BE2C (cell line): ENCODE results near the gene VPS41.

ENCODE experiments used
- DNase-seq: peaks from one replicate; pipeline ENCODE4 v3.0.0-alpha.2; 2020
- H3K27me3 ChIP-seq: fragments of 250-450 bp; sonication (Bioruptor Pico); 2 replicates; pipeline ENCODE4 v1.5.1; 2020; ENCODE audit warnings: mild to moderate bottlenecking
- H3K36me3 ChIP-seq: fragments of 250-450 bp; sonication (Bioruptor Pico); 2 replicates; pipeline ENCODE4 v1.5.1; 2020; ENCODE audit warnings: mild to moderate bottlenecking
- H3K4me1 ChIP-seq: fragments of 250-450 bp; sonication (Bioruptor Pico); 2 replicates; pipeline ENCODE4 v1.5.1; 2020
- H3K4me3 ChIP-seq: 2 replicates; pipeline ENCODE4 v1.5.1; 2011; ENCODE audit warnings: low read depth, low read length
- H3K9me3 ChIP-seq: fragments of 250-450 bp; sonication (Bioruptor Pico); 2 replicates; pipeline ENCODE4 v1.5.1; 2020
- TF ChIP-seq, protein P1 (sequence below): IDR thresholded peaks from 2 replicates; pipeline ENCODE4 v1.5.1; 2012; ENCODE audit warnings: mild to moderate bottlenecking, low read depth, low read length

The VPS41 gene

DNA sequence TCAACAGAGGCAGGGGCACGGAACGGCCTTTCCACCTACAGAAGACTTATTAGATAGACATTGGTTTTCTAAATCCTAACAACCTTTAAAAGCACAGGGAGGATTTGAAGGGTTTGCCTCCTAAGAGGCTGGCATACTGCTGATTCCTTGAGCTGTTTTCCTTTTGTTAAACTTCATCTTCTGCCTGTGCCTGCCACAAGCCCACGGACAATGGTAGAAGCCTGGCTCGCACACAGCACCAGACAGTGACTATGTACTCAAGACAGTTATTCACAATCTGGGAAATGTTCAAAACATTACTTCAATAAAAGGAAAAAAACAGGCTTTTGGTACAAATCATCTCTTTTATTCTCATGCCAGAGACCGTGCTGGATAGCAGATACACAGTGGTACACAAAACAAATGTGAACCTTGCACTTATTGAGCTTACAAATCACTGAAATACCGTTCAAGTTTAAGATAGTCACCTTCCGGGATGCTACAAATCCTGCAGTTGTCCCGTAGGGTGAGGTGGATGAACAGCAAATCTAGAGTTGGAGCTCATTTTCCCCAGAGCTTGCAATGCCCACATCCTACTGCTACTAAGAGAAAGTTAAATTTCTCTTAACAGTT is 63.9 kb downstream of the VPS41 start:
- DNase-seq, result no peak
- Histone ChIP-seq H3K9me3 (no peaks in the 10 kb centered on the region), H3K4me3 (no peak overlapping the region), H3K27me3 (no peaks in the 10 kb centered on the region), H3K4me1 (peaks cover 11% of the 10 kb centered on the region; the same call in 1 of the 2 replicates), H3K36me3 (no peaks in the 10 kb centered on the region)
- TF ChIP-seq, protein P1, sequence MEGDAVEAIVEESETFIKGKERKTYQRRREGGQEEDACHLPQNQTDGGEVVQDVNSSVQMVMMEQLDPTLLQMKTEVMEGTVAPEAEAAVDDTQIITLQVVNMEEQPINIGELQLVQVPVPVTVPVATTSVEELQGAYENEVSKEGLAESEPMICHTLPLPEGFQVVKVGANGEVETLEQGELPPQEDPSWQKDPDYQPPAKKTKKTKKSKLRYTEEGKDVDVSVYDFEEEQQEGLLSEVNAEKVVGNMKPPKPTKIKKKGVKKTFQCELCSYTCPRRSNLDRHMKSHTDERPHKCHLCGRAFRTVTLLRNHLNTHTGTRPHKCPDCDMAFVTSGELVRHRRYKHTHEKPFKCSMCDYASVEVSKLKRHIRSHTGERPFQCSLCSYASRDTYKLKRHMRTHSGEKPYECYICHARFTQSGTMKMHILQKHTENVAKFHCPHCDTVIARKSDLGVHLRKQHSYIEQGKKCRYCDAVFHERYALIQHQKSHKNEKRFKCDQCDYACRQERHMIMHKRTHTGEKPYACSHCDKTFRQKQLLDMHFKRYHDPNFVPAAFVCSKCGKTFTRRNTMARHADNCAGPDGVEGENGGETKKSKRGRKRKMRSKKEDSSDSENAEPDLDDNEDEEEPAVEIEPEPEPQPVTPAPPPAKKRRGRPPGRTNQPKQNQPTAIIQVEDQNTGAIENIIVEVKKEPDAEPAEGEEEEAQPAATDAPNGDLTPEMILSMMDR, result no peak

DNA sequence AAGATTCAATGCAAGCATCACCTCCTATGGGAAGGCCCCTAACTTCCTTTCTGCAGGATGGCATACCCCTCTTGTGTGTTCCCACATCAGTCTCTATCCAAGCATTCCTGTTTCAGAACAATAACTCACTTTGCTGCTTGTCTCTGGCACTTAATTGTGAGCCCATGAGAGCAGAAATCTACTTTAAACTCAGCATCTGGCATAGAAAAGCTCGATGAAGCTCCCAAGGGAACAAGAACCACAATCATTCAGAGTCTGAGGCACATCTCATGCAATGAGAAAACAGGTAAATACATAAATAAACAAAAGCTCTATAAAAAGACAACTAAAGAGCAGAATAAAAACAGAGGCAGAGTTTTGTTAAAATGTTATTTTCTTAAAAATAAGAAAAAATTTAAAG is 66.2 kb downstream of the VPS41 start:
- Histone ChIP-seq H3K4me1 (peaks cover 11% of the 10 kb centered on the region; the same call in 1 of the 2 replicates), H3K36me3 (no peaks in the 10 kb centered on the region), H3K27me3 (no peaks in the 10 kb centered on the region), H3K4me3 (peak overlapping the region; percentile 52), H3K9me3 (no peaks in the 10 kb centered on the region)
- peak; percentile 34 for DNase-seq
- TF ChIP-seq, protein P1, result no peak

DNA sequence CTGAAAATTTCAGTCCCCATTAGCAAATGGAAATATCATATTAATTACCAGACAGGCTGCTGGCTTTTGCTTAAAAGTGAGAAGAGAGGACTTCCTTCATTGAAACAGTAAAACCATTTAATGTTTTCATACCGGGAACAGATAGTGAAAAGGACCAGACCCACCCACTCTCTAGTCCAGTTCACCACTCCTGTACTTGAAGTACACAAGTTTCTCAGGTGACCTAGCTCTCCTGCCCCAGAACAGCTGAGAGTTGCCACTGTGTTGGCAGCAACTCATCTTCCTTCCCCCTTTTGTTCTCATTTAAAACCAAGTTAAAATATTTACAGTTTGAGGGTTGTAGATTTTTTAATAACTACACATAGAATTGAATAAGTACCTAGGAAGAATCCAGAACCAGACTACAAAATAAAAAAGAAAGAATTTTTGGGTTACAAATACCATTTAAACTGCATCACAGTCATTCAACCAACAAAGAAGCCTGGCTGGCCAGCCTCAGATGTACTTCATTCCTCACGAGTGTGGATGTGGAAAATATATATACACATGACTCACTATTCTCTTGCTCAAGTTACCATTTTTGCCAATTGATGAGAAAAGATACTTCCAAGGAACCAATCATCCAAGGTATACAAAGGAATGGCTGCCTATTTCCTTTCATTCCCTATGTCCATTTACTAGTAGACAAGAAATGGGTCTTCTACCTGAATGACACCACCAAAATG is 68.1 kb downstream of the VPS41 start:
- Histone ChIP-seq H3K27me3 (no peaks in the 10 kb centered on the region), H3K4me1 (peaks cover 11% of the 10 kb centered on the region; the same call in 1 of the 2 replicates), H3K4me3 (no peak overlapping the region), H3K9me3 (no peaks in the 10 kb centered on the region), H3K36me3 (no peaks in the 10 kb centered on the region; the same call in 1 of the 2 replicates)
- DNase-seq, result no peak
- TF ChIP-seq, protein P1, result no peak

DNA sequence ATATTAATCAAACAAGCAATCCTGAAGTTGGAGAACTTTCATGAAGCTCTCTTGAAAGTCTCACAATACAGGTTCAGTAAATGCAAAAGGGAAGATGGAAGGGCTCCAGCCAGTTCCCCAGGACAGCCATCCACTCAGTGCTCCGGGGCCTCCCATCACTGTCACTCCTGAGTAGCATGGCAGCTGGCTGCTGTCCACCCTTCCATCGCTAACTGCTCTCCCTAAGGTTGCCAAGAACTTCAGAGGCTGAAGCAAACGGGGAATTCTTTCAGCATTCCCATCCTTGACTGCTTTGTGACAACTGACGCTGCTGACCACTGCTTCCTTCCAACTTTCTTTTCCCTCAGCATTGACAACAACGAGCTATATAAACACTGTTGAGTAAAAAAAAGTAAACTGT is 69.1 kb downstream of the VPS41 start:
- no peak for DNase-seq
- no peak overlapping the region for H3K4me3 ChIP-seq
- no peaks in the 10 kb centered on the region; the same call in 1 of the 2 replicates for H3K36me3 ChIP-seq
- no peaks in the 10 kb centered on the region for H3K9me3 ChIP-seq
- peaks cover 11% of the 10 kb centered on the region; the same call in 1 of the 2 replicates for H3K4me1 ChIP-seq
- H3K27me3 ChIP-seq, result no peaks in the 10 kb centered on the region
- TF ChIP-seq, protein P1, result no peak

DNA sequence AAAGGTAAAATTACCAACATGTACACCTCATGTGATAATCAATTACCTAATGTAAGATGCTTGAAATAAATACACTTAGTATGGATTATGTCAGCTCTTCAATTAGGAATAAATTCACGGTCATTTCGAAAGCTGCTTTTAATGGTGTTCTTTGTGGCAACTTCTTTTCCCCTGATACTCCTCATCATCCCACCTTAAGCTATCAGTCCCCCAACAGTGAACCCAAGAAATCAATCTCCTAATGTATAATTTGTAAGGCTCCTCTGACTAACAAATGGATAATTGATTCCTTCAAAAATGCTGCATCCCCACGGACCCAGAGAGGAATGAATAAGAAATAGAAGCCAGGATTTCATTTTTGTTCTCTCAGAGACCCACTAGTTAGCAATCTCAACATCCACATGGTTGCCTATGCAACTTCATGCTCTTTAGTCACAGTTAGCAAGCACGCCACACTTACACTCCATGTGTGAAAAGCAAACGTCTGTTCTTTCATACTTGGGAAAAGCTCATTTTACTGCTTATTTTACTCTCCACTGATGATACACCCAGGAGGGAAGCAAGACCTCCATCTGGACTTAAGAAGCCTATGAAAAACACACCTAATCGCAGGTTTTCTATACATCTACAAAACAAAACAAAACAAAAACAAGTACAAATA is 70.1 kb downstream of the VPS41 start:
- H3K4me1 ChIP-seq, result peaks cover 11% of the 10 kb centered on the region; the same call in 1 of the 2 replicates
- H3K27me3 ChIP-seq, result no peaks in the 10 kb centered on the region
- H3K9me3 ChIP-seq, result no peaks in the 10 kb centered on the region
- no peak for DNase-seq
- TF ChIP-seq, protein P1, result no peak
- H3K4me3 ChIP-seq, result no peak overlapping the region
- no peaks in the 10 kb centered on the region; the same call in 1 of the 2 replicates for H3K36me3 ChIP-seq
